GM18858 (cell line): ENCODE data around the gene KCNH4.
"Not testable (repeated sequence)": the region's sequence is repeated elsewhere in the genome, so short reads cannot be mapped to it uniquely, and the experiment has no call there.

Experiments used
- ATAC-seq: cut with Tn5 transposase; IDR thresholded peaks from one replicate; pipeline ENCODE4 v1.9.1; 2021; ENCODE audit not compliant: unreplicated experiment

The KCNH4 gene

DNA sequence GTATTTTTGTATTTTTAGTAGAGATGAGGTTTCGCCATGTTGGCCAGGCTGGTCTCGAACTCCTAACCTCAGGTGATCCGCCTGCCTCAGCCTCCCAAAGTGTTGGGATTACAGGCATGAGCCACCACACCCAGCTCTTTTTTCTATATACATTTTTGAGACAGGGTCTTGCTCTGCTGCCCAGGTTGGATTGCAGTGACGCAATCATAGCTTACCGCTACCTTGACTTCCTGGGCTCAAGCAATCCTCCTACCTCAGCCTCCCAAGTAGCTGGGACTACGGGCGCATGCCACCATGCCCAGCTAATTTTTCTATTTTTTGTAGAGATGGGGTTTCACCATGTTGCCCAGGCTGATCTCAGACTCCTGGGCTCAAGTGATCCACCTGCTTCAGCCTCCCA is 40.3 kb downstream of the KCNH4 start:
- ATAC-seq = not testable (repeated sequence)

DNA sequence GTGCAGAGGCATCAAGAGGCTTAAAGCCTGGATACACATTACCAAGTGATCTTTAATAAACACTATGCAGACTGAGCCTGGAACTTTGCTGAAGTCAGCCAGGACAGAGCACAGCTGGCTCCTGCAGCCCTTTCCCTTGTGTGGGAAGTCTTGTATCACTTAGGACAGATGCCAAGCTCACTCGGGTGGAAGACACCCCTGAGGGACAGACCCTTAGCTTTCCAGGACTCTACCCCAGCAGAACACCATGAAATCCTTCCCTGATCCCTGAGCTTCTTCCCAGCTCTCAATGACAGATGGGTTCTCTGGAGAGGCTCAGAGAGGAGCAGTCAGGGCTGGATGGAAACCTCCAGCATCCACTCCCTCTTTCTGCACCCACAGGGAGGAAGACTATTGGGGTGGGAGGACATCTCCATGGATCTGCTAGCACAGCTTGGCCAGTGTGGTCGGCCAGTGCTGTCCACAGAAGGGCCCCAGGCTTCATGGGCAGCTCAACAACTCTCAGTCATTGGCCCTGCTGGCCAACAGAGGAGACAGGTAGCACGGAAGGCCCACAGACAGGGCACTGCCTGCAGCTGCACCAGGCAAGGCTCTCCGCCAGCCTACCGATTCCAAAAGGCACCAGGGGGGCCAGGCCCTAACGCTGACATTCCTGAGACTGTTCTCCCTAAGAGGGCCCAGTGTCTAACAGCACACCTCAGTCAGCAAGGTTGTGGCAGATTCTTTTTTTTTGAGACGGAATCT is 42.0 kb downstream of the KCNH4 start:
- ATAC-seq = no peak

- no peak for ATAC-seq
Observed at GRCh38 chr17:42136654-42137051, 44.3 kb downstream of the KCNH4 start.

DNA sequence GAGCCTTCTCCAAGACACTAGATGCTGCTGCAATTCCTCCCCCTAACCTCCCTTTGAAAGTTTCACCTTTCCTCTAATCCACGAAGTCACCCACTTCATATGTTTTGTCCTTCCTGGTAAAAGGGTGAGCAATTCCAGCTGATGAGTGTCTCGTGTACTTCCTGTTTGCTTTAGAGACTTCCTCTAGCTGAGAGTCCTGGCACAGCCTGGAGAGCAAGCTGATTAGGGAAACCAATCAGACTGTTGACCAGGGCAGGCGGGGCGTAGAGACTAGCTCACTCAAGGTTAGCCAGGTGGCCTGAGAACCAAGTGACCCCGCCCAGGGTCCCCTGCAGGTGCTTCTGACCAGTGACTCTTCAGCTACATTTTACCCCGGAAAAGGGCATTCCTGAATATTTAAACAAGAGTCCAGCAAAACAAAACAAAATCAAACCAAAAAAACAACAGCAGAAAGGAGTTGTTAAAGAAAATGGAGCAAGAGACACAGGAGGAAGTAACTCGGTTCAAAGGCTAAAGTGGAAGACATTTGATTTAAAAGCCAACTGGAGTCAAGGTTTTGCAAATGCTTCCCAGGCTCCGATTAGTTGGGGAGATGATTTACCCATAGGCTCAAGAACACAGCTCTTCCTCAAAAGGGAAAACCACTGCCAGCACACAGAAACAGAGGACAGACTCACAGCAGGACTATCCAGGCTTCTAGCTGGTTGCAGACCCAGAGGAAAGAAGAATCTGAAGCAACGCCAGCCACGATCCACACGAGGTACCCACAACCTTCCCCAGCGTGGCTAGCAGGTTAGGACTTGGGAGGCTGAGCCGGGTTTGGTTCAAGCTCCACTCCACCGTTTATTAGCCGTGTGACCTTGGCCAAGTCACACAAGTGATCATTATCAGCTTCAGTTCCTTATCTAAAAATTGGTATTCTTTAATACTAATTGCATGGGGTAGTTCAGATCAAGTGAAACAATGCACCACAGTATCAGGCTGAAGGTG is 45.0 kb downstream of the KCNH4 start:
- ATAC-seq = no peak

DNA sequence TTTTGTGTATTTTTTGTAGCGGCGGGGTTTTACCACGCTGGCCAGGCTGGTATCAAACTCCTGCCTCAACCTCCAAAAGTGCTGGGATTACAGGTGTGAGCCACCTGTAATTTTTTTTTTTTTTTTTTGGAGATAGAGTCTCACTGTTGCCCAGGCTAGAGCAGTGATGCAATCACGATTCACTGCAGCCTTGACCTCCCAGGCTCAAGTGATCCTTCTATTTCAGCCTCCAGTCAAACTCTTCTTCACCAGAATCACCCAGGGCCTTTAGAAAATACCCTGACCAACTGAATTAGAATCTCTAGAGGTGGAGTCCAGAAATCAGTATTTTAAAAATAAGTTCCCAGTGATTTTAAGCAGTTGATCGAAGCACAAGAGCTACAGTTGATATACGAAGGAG is 45.8 kb downstream of the KCNH4 start:
- ATAC-seq = no peak

DNA sequence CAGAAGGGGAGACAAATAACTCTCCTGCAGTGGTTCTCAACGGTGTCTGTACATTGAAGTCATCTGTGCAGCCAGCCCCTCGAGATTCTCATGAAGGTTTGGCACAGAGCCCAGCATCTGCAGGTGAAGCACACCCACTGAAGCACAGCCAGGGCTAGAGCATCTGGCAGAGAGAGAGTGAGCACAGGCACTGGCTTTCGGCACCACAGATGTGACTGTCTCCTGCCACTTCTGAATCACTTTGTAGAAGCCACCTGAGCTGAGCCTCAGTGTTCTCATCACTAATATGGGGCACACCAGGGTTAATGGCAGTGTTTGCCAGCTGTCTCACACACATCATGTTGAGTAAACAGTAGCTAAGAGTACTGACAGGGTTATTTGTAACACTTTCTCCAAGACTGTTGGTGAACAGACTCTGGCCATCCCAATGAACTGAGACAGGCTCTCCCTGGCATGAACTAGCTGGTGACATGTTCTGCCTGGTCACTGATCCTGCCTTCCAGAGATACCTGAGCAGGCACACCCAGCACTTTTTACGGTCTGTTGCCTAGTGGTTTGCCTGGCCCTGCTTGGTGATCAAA is 47.4 kb downstream of the KCNH4 start:
- peak; percentile 72 for ATAC-seq

- peak; percentile 32 for ATAC-seq
Observed at GRCh38 chr17:42132941-42133340, 48.0 kb downstream of the KCNH4 start.

GRCh38 chr17:42131981-42132432 is 48.9 kb downstream of the KCNH4 start:
- ATAC-seq = no peak

GRCh38 chr17:42131232-42131631 is 49.7 kb downstream of the KCNH4 start:
- no peak for ATAC-seq

- no peak for ATAC-seq
Observed at GRCh38 chr17:42130310-42130936, 50.5 kb downstream of the KCNH4 start.

DNA sequence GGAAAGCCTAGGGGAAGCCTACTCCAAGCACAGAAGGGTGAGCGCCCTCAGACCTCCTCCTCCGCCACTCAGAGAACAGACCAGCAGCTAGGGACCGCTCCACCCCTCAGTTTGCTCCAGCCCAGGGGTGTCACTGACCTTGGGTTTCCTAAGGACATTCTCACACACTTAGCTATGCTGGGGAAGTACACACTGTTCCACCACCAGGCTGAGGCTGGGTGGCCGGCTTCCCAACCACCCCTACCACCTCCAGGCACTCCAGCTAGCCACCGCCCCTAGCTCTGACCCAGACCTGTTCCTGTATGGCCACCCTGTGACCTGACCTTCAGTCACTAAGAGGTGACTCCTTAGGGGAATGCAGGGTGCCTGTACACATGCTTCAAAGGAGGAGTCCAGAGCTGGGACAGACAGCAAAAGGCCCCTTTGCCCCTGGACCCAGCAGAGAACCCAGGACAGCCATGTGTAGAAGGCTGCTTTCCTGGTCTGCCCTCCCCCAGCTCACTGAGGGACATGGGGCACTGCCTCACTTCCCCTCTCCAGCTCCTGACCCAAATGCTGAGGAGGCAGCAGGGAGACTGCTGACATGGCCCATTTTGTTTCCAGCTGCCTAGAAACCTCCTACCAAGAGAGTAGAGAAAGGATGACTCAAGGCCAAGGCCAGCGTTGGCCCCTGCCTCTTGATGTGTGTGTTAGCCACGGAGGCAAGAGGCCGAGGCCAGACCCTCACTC is 51.7 kb downstream of the KCNH4 start:
- no peak for ATAC-seq

- no peak for ATAC-seq
Observed at GRCh38 chr17:42127414-42127813, 53.5 kb downstream of the KCNH4 start.

- ATAC-seq = no peak
Observed at GRCh38 chr17:42126836-42127235, 54.1 kb downstream of the KCNH4 start.

DNA sequence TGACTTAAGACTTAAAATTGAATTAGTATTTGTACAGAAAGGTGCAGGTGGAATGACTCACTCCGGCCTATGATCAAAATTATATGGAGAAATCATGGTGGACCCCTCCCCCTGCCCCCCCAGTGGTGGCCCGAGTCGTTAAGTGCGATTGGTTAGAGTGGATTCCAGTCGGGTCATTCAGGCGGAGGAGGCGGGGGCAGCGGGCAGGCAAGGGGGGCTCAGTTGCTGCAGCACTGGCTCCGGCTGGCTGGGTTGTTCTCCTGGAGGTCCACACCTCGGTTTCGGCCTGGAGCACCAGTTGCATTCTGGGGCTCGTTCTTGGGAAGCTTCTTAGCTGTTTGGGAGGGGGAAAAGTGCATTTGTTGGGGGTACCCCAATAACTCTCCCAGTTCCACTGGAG is 55.4 kb downstream of the KCNH4 start:
- no peak for ATAC-seq

DNA sequence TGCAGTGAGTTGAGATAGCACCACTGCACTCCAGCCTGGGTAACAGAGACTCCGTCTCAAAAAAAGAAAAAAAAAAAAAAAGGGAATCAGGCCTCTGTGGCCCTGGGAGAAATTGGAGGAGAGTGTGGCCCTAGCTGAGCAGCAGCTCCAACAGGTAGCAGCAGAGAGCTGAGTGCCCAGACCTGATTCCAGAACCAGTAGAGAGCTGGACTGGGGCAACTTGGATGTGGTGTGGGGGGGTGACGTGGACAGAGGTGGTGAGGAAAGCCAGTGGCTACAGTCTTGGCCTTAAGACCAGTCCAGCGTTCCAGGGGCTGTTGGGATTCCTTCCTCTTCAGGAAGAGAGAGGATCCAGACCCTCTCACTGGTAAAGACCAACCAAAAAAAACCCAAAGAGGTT is 56.7 kb downstream of the KCNH4 start:
- no peak for ATAC-seq

GRCh38 chr17:42122371-42123303 is 58.3 kb downstream of the KCNH4 start, which contains the start of gene HSPB9:
Gene HSPB9, plus strand, starts transcription at chr17:42122804. Its CDS starts 47 bp downstream, at chr17:42122851.
- ATAC-seq = no peak

GRCh38 chr17:42120770-42121769 is 59.9 kb downstream of the KCNH4 start, which contains the start of gene KAT2A:
Gene KAT2A, minus strand, starts transcription at chr17:42121367. Its CDS starts 63 bp downstream, at chr17:42121304.
- no peak for ATAC-seq
